Measurements from ENCODE around the gene ANKRD11. TPM values are rescaled to one million over a fixed set of nuclear protein-coding genes. Genes with fewer than 3 reads are reported as not detected.

ANKRD11 gene
- polyA plus RNA-seq, 4 donors: 48.4 to 86.7 (median 65.5) TPM

DNA sequence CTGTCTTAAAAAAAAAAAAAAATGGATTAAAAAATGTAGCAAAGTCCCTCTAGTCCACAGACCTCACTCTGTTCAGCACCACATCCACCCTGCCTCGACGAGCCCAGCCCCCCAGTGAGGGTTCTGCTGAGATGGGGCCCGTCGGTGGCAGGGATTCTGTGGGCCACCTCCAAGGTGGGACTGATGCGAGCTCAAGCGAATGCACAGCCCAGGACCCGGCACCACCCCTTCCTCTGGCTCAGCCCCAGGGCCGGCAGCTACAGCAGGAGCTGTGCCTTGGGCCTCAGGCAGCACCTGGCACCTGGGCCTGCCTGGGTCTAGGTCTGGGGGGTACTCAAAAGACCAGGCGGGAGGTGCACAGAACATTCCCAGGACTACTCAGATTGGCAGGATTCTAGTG is 213.3 kb downstream of the ANKRD11 start:
- 87 to 94% (median 94%) methylated on average over 9 of the region's 9 CpGs for WGBS, 3 donors
- Histone ChIP-seq H3K9me3 (ENCODE audit: control insufficient read depth in 2 of 2, insufficient read depth in 1 of 2, low read depth in 1 of 2, low read length in 1 of 2) (peaks cover 0 to 11% of the 10 kb centered on the region in 2 donors), H3K4me3 (ENCODE audit: low read depth in 1 of 3, low read length in 3 of 3) (no peak overlapping the region), H3K4me1 (ENCODE audit: control insufficient read depth in 3 of 3, insufficient read depth in 2 of 3, low read depth in 1 of 3, low read length in 2 of 3) (peaks cover 0 to 5% (median 3%) of the 10 kb centered on the region in 3 donors), H3K27ac (ENCODE audit: low read depth in 1 of 3, low read length in 2 of 3) (no peak overlapping the region), H3K36me3 (ENCODE audit: control insufficient read depth in 3 of 3, insufficient read depth in 2 of 3, low read depth in 1 of 3, low read length in 3 of 3) (peaks cover 19 to 91% (median 24%) of the 10 kb centered on the region in 3 donors), H3K27me3 (ENCODE audit: control insufficient read depth in 3 of 3, insufficient read depth in 3 of 3, low read length in 3 of 3) (no peaks in the 10 kb centered on the region)
- FAIRE-seq (no peak), DNase-seq (no peak)

DNA sequence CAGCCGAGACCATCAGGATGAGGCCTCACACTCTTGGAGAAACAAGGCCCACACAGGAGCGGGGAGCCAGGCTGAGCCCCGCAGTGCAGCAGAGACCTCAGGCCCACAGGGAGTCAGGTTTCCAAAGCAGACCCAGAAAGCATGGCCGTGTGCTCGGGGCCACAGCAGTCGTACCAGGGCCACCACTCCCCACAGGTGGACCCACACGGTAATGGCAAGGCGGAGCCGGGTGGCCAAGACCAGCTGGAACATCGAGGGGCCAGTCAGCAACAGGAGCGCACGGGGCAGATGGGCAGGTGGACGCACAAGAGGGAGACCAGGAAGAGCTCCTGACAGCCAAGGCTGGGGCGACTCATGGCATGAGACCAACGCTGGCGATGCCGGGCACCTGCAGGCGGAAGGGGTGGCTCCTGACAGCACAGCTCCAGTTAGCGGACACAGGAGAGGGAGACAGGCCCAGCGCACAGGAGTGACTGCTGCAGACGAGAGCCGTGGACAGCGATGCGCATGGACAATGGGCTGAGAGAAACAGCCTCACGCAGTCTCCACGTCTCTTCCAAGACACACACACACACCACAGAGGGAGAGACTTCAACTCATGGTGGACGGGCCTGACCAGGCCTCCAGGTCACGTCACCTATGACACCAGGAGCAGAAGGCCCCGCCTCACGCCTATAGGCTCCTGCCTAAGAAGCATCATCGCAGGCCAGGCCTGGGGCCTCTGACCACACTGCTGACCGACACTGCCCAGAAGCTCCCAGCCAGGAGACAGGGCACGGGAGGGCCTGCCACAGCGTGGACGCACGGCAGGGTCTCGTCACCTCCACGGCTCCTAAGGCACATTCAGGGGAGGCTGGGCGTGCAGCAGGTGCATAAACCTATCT is 214.3 kb downstream of the ANKRD11 start:
- 94 to 95% (median 95%) methylated on average over 39 of the region's 39 CpGs for WGBS, 3 donors

DNA sequence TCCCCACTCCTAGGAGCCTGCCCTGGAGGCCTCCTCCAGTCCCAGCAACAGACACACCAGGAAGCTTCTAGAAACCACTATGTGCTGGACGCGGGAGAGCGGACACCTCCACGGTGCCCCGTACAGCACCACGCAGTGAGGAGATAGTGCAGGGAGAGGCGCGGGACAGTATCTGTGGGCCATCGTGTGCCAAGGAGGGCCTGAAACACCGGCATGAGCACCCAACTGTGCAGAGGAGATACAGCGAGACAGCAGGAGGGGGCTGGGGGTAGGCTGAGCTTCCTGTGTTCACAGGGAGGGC is 215.1 kb downstream of the ANKRD11 start:
- 81 to 91% (median 85%) methylated on average over 11 of the region's 11 CpGs for WGBS, 3 donors
- no peak for FAIRE-seq

More for the DNA sequence above, 214.3 kb downstream of the ANKRD11 start:
- Histone ChIP-seq H3K9me3 (ENCODE audit: control insufficient read depth in 2 of 2, insufficient read depth in 1 of 2, low read depth in 1 of 2, low read length in 1 of 2) (peaks cover 0 to 5% of the 10 kb centered on the region in 2 donors), H3K36me3 (ENCODE audit: control insufficient read depth in 3 of 3, insufficient read depth in 2 of 3, low read depth in 1 of 3, low read length in 3 of 3) (peaks cover 20 to 89% (median 21%) of the 10 kb centered on the region in 3 donors), H3K4me1 (ENCODE audit: control insufficient read depth in 3 of 3, insufficient read depth in 2 of 3, low read depth in 1 of 3, low read length in 2 of 3) (peaks cover 0 to 5% (median 3%) of the 10 kb centered on the region in 3 donors), H3K4me3 (ENCODE audit: low read depth in 1 of 3, low read length in 3 of 3) (no peak overlapping the region), H3K27me3 (ENCODE audit: control insufficient read depth in 3 of 3, insufficient read depth in 3 of 3, low read length in 3 of 3) (no peaks in the 10 kb centered on the region), H3K27ac (ENCODE audit: low read depth in 1 of 3, low read length in 2 of 3) (no peak overlapping the region)
- FAIRE-seq (no peak), DNase-seq (no peak)

DNA sequence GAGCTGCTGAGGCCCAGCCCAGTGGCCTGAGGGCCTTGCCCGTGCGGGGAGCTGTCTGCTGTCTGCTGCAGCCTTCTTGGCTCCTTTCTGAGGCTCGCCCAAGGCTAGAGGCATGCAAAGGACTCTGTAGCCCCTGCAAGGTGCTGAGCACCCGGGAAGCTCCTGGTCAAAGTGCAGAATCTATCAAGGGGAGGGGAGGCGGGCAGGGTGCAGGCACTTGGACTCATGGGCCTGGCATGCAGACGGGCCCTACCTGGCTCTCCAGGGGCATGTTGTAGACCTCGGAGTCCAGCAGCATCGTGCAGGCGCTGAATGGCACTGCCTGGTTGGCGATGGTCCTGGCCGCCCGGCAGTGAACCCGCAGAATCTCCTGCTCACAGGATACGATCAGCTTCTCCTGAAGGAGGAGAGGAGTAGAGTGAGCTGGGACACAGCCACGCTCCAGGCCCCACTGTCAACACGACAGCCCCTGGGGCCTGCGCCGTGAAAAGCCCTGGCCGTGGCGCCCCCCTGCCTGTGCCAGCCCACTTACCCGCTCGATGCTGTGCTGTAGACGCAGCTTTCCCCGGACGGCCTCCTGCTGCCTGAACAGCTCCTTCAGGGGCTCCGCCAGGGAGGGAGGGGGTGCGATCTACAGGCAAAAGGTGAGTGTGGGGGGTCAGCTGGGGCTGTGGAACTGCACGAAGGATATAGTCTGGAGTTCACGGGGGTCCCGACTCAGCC is 215.6 kb downstream of the ANKRD11 start:
- Histone ChIP-seq H3K27me3 (ENCODE audit: control insufficient read depth in 3 of 3, insufficient read depth in 3 of 3, low read length in 3 of 3) (no peaks in the 10 kb centered on the region), H3K9me3 (ENCODE audit: control insufficient read depth in 2 of 2, insufficient read depth in 1 of 2, low read depth in 1 of 2, low read length in 1 of 2) (no peaks in the 10 kb centered on the region), H3K27ac (ENCODE audit: low read depth in 1 of 3, low read length in 2 of 3) (peak overlapping the region in 1 of 3 donors; percentile 72), H3K36me3 (ENCODE audit: control insufficient read depth in 3 of 3, insufficient read depth in 2 of 3, low read depth in 1 of 3, low read length in 3 of 3) (peaks cover 18 to 89% (median 22%) of the 10 kb centered on the region in 3 donors), H3K4me1 (ENCODE audit: control insufficient read depth in 3 of 3, insufficient read depth in 2 of 3, low read depth in 1 of 3, low read length in 2 of 3) (peaks cover 0 to 5% (median 3%) of the 10 kb centered on the region in 3 donors), H3K4me3 (ENCODE audit: low read depth in 1 of 3, low read length in 3 of 3) (no peak overlapping the region)
- DNase-seq: peak; percentile 56 to 94
- WGBS, 3 donors: 57 to 80% (median 71%) methylated on average over 25 to 30 of the region's 30 CpGs
- no peak for FAIRE-seq

More for the DNA sequence above, 215.1 kb downstream of the ANKRD11 start:
- no peak for DNase-seq
- Histone ChIP-seq H3K36me3 (ENCODE audit: control insufficient read depth in 3 of 3, insufficient read depth in 2 of 3, low read depth in 1 of 3, low read length in 3 of 3) (peaks cover 17 to 89% (median 23%) of the 10 kb centered on the region in 3 donors), H3K4me3 (ENCODE audit: low read depth in 1 of 3, low read length in 3 of 3) (no peak overlapping the region), H3K4me1 (ENCODE audit: control insufficient read depth in 3 of 3, insufficient read depth in 2 of 3, low read depth in 1 of 3, low read length in 2 of 3) (peaks cover 0 to 5% (median 3%) of the 10 kb centered on the region in 3 donors), H3K9me3 (ENCODE audit: control insufficient read depth in 2 of 2, insufficient read depth in 1 of 2, low read depth in 1 of 2, low read length in 1 of 2) (no peaks in the 10 kb centered on the region), H3K27me3 (ENCODE audit: control insufficient read depth in 3 of 3, insufficient read depth in 3 of 3, low read length in 3 of 3) (no peaks in the 10 kb centered on the region), H3K27ac (ENCODE audit: low read depth in 1 of 3, low read length in 2 of 3) (peak overlapping the region in 1 of 3 donors; percentile 72)

GRCh38 chr16:89273741-89274472 is 216.5 kb downstream of the ANKRD11 start:
- WGBS, 3 donors: 71 to 86% (median 74%) methylated on average over 19 of the region's 19 CpGs
- no peaks in the 10 kb centered on the region for H3K9me3 ChIP-seq (ENCODE audit: control insufficient read depth in 2 of 2, insufficient read depth in 1 of 2, low read depth in 1 of 2, low read length in 1 of 2)

GRCh38 chr16:89272631-89273030 is 217.7 kb downstream of the ANKRD11 start:
- no peak for FAIRE-seq
- H3K36me3 ChIP-seq (ENCODE audit: control insufficient read depth in 3 of 3, insufficient read depth in 2 of 3, low read depth in 1 of 3, low read length in 3 of 3): peaks cover 15 to 85% (median 23%) of the 10 kb centered on the region in 3 donors
- WGBS, 3 donors: 96 to 99% (median 99%) methylated on average over 6 of the region's 6 CpGs
- peaks cover 0 to 5% (median 3%) of the 10 kb centered on the region in 3 donors for H3K4me1 ChIP-seq (ENCODE audit: control insufficient read depth in 3 of 3, insufficient read depth in 2 of 3, low read depth in 1 of 3, low read length in 2 of 3)
- no peak for DNase-seq
- no peak overlapping the region for H3K27ac ChIP-seq (ENCODE audit: low read depth in 1 of 3, low read length in 2 of 3)
- no peaks in the 10 kb centered on the region for H3K27me3 ChIP-seq (ENCODE audit: control insufficient read depth in 3 of 3, insufficient read depth in 3 of 3, low read length in 3 of 3)
- no peak overlapping the region for H3K4me3 ChIP-seq (ENCODE audit: low read depth in 1 of 3, low read length in 3 of 3)
- no peaks in the 10 kb centered on the region for H3K9me3 ChIP-seq (ENCODE audit: control insufficient read depth in 2 of 2, insufficient read depth in 1 of 2, low read depth in 1 of 2, low read length in 1 of 2)

More at GRCh38 chr16:89273741-89274472, 216.5 kb downstream of the ANKRD11 start:
- DNase-seq (no peak), FAIRE-seq (no peak)
- Histone ChIP-seq H3K27me3 (ENCODE audit: control insufficient read depth in 3 of 3, insufficient read depth in 3 of 3, low read length in 3 of 3) (no peaks in the 10 kb centered on the region), H3K4me3 (ENCODE audit: low read depth in 1 of 3, low read length in 3 of 3) (no peak overlapping the region), H3K27ac (ENCODE audit: low read depth in 1 of 3, low read length in 2 of 3) (peak overlapping the region in 1 of 3 donors; percentile 50), H3K4me1 (ENCODE audit: control insufficient read depth in 3 of 3, insufficient read depth in 2 of 3, low read depth in 1 of 3, low read length in 2 of 3) (peaks cover 0 to 5% (median 3%) of the 10 kb centered on the region in 3 donors), H3K36me3 (ENCODE audit: control insufficient read depth in 3 of 3, insufficient read depth in 2 of 3, low read depth in 1 of 3, low read length in 3 of 3) (peaks cover 15 to 92% (median 22%) of the 10 kb centered on the region in 3 donors)

DNA sequence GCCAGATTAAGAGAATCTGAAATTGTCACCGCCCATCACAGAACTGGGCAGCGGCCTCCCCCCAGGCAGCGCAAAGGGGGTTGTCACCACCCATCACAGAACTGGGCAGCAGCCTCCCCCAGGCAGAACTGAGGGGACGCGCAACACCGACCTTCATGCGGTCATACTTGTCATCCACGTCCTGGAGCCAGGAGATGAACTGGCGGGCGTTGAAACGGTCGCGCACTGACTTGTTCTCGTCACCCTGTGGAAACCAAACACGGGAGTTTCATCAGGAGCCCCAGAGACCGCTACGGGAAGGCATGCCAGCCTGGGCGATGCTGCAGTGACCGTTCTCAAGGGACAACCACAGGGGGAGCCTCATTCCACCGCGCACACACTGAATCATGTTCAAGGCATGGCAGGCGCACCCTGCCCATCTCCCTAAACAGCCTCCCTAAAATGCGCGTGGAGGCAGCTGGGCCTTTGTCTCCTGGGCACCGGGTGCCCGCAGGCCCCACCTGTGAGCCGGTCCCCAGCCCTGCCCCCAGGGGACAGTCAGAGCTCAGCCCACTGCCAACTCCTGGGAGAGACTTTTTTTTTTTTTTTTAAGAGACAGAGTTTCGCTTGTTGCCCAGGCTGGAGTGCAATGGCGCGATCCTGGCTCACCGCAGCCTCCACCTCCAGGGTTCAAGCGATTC is 219.6 kb downstream of the ANKRD11 start:
- Histone ChIP-seq H3K4me1 (ENCODE audit: control insufficient read depth in 3 of 3, insufficient read depth in 2 of 3, low read depth in 1 of 3, low read length in 2 of 3) (peaks cover 0 to 5% (median 3%) of the 10 kb centered on the region in 3 donors), H3K4me3 (ENCODE audit: low read depth in 1 of 3, low read length in 3 of 3) (no peak overlapping the region), H3K9me3 (ENCODE audit: control insufficient read depth in 2 of 2, insufficient read depth in 1 of 2, low read depth in 1 of 2, low read length in 1 of 2) (no peaks in the 10 kb centered on the region), H3K27me3 (ENCODE audit: control insufficient read depth in 3 of 3, insufficient read depth in 3 of 3, low read length in 3 of 3) (no peaks in the 10 kb centered on the region), H3K27ac (ENCODE audit: low read depth in 1 of 3, low read length in 2 of 3) (no peak overlapping the region), H3K36me3 (ENCODE audit: control insufficient read depth in 3 of 3, insufficient read depth in 2 of 3, low read depth in 1 of 3, low read length in 3 of 3) (peaks cover 14 to 84% (median 28%) of the 10 kb centered on the region in 3 donors)
- FAIRE-seq (no peak), DNase-seq (no peak)
- WGBS, 3 donors: 95 to 96% (median 96%) methylated on average over 30 to 32 of the region's 32 CpGs

Data from small intestine (tissue), 7 donors.